Measurements from ENCODE around the gene PLPP4. TPM values are rescaled to one million over a fixed set of nuclear protein-coding genes. Genes with fewer than 3 reads are reported as not detected.

The PLPP4 gene
- total and polyA plus RNA-seq, 10 of the 15 experiments (the other 5 are each of a cell fraction or from before 2014, with no cell fraction given) = 0.08 to 3.1 (median 0.26) TPM; not detected in 3

DNA sequence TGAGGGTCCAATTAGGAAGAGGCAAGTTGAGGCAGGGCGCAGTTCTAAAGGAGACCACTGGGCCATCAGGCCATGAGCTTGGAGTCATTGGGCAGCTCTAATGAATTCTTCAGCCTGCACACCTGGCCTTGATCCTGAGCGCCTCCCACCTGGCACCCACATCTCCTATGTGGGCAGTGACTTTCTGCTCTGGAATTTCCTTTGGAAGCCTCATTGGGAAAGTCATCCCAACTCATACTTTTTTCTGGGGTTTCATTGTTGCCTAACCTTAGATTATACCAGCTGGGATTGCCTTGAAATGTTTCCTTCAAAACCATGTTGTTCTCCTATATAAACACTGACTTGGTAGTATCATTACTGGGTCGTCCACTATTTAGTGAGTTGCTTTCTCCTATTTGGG is 54.1 kb downstream of the PLPP4 start (continued):
- TF ChIP-seq NBN (IDR thresholded peaks at IDR 0.05) = no peak
- TF ChIP-seq, protein P1, sequence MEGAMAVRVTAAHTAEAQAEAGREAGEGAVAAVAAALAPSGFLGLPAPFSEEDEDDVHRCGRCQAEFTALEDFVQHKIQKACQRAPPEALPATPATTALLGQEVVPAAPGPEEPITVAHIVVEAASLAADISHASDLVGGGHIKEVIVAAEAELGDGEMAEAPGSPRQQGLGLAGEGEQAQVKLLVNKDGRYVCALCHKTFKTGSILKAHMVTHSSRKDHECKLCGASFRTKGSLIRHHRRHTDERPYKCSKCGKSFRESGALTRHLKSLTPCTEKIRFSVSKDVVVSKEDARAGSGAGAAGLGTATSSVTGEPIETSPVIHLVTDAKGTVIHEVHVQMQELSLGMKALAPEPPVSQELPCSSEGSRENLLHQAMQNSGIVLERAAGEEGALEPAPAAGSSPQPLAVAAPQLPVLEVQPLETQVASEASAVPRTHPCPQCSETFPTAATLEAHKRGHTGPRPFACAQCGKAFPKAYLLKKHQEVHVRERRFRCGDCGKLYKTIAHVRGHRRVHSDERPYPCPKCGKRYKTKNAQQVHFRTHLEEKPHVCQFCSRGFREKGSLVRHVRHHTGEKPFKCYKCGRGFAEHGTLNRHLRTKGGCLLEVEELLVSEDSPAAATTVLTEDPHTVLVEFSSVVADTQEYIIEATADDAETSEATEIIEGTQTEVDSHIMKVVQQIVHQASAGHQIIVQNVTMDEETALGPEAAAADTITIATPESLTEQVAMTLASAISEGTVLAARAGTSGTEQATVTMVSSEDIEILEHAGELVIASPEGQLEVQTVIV (IDR thresholded peaks at IDR 0.05; ENCODE audit: borderline replicate concordance, partially characterized antibody) = no peak
- TF ChIP-seq SREBF2 (IDR thresholded peaks at IDR 0.05; ENCODE audit: low read length) = no peak
- TF ChIP-seq SRF (IDR thresholded peaks at IDR 0.05; ENCODE audit: low read depth in 2 of 2, low read length in 2 of 2) = no peak
- TF ChIP-seq IKZF1 (conservative IDR thresholded peaks at IDR 0.05) = no peak
- TF ChIP-seq HDGF (IDR thresholded peaks at IDR 0.05) = no peak

DNA sequence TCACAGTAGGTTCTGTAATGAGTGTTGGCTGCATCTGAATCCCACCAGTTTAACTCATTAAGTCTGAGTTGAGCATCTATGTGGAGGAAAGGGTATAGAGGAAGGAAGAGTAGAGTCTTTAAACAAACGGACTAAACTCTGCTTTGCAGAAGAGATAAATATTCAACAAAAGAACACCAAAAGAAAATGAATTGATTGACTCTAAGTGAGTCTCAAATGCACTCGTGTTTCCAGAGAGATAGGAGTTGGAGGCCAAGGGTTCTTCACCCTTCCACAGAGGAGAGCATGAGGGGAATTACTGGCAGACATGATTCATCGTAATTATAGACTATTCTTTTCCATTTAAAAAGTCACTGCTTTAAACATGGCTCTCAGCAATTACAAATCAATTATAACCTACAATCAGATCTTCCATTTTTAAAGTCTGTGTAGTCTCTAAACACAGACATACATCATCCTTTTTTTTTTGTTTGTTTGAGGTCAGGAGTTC is 56.3 kb downstream of the PLPP4 start:
- H2AFZ ChIP-seq (ENCODE audit: control insufficient read depth, low read depth, low read length) = no peak overlapping the region
- no peak overlapping the region for H3K4me3 ChIP-seq
- RAD21 ChIA-PET (ENCODE audit: unreplicated experiment) = no interaction called here
- intact Hi-C loops (cut with micrococcal nuclease; ENCODE audit: unreplicated experiment) = no loop called here
- SMC1A ChIA-PET (ENCODE audit: uncharacterized antibody, unreplicated experiment) = interaction anchor here (1.0 kb wide), 1 partner anchor 9 kb away, joined by 3 read pairs; no protein-coding TSS in a partner anchor
- 9% methylated on average over 3 of the region's 3 CpGs for WGBS (ENCODE audit: insufficient coverage, insufficient replicate concordance, low lambda C conversion rate, missing lambda C conversion rate)
- POLR2A ChIA-PET = no interaction called here
- in situ Hi-C loops (cut with MboI) = no loop called here
- H3K9ac ChIP-seq (ENCODE audit: control insufficient read depth, insufficient read depth, low read length) = no peak overlapping the region
- no peak overlapping the region for H3K27ac ChIP-seq (ENCODE audit: control insufficient read depth, insufficient read depth)
- FAIRE-seq (no peak), DNase-seq (ENCODE audit: low read depth, low spot score) (no peak), ATAC-seq (no peak)
- CTCF ChIA-PET = no interaction called here
- TF ChIP-seq ATF7 (IDR thresholded peaks at IDR 0.05; ENCODE audit: low read depth) (no peak), HCFC1 (IDR thresholded peaks at IDR 0.05; ENCODE audit: low read length) (no peak), IKZF2 (IDR thresholded peaks at IDR 0.05) (no peak), MTA2 (IDR thresholded peaks at IDR 0.05; ENCODE audit: low read depth) (no peak), NFXL1 (IDR thresholded peaks at IDR 0.05; ENCODE audit: borderline replicate concordance) (no peak), NR2C1 (IDR thresholded peaks at IDR 0.05) (no peak), FOXK2 (IDR thresholded peaks at IDR 0.05) (no peak), BHLHE40 (IDR thresholded peaks at IDR 0.05; ENCODE audit: borderline replicate concordance in 1 of 2, low read depth in 2 of 2, low read length in 1 of 2) (no peak), PML (IDR thresholded peaks at IDR 0.05; ENCODE audit: low read length) (no peak), KDM1A (IDR thresholded peaks at IDR 0.05; ENCODE audit: borderline replicate concordance) (no peak), SREBF1 (IDR thresholded peaks at IDR 0.05; ENCODE audit: low read length) (no peak), CHD4 (IDR thresholded peaks at IDR 0.05) (no peak), BACH1 (IDR thresholded peaks at IDR 0.05; ENCODE audit: borderline replicate concordance) (no peak), EP300 (IDR thresholded peaks at IDR 0.05; ENCODE audit: borderline replicate concordance in 1 of 2, control insufficient read depth in 1 of 2, low read depth in 2 of 2, low read length in 2 of 2) (no peak), ZNF622 (IDR thresholded peaks at IDR 0.05) (no peak)
- no peak overlapping the region for H3K4me2 ChIP-seq (ENCODE audit: control insufficient read depth, insufficient read depth)
- H3K4me1 ChIP-seq (ENCODE audit: control insufficient read depth, insufficient read depth, low read length) = no peaks in the 10 kb centered on the region
- H3K36me3 ChIP-seq (ENCODE audit: control insufficient read depth in 2 of 2, insufficient read depth in 2 of 2, low read length in 1 of 2) = no peaks in the 10 kb centered on the region
- no peaks in the 10 kb centered on the region for H3K9me3 ChIP-seq (replicated peaks; ENCODE audit: control insufficient read depth, insufficient read depth, low read length)
- no peaks in the 10 kb centered on the region for H4K20me1 ChIP-seq (ENCODE audit: control insufficient read depth, insufficient read depth)
- H3K27me3 ChIP-seq (replicated peaks in 1 of 2; ENCODE audit: control insufficient read depth in 2 of 2, insufficient read depth in 2 of 2, low read length in 1 of 2) = no peaks in the 10 kb centered on the region
- no TSS peak for BruUV-seq (replicated peaks)
- H3K79me2 ChIP-seq (ENCODE audit: control insufficient read depth, insufficient read depth, low read length) = no peaks in the 10 kb centered on the region

All from GM12878 (cell line).